Stimulated activated CD4-positive, alpha-beta T cell treated with anti-CD3 and anti-CD28 coated beads, Interleukin-15, amount 100 ng/mL, for 1 hour (primary cell): Measurements from ENCODE around the gene ZBTB40.

Source experiments
- DNase-seq, 2 donors: peaks; one replicate each; pipeline ENCODE4 v3.0.0-alpha.2; 2020; ENCODE audit warnings: low read depth in 1 of 2, low spot score in 1 of 2

The ZBTB40 gene

GRCh38 chr1:22552021-22552420 lies 100.4 kb downstream of the ZBTB40 start:
- DNase-seq: no peak

- DNase-seq: no peak
These were observed 101.6 kb downstream of the ZBTB40 start for GRCh38 chr1:22553104-22553880.

- no peak for DNase-seq
These were observed 102.4 kb downstream of the ZBTB40 start for GRCh38 chr1:22553991-22554522.

GRCh38 chr1:22555371-22555656 lies 103.7 kb downstream of the ZBTB40 start:
- no peak for DNase-seq

- DNase-seq: no peak
These were observed 104.9 kb downstream of the ZBTB40 start for GRCh38 chr1:22556391-22557104.

- DNase-seq: no peak
These were observed 105.8 kb downstream of the ZBTB40 start for GRCh38 chr1:22557341-22557950.

GRCh38 chr1:22562584-22563583 lies 111.2 kb downstream of the ZBTB40 start, which contains the start of gene EPHA8:
Gene EPHA8, plus strand, starts transcription at chr1:22563489. Its CDS starts 147 bp downstream, at chr1:22563636.
- DNase-seq: no peak

GRCh38 chr1:22563671-22564602 lies 112.3 kb downstream of the ZBTB40 start:
- no peak for DNase-seq

GRCh38 chr1:22566161-22566560 lies 114.5 kb downstream of the ZBTB40 start:
- no peak for DNase-seq

GRCh38 chr1:22567197-22567596 lies 115.5 kb downstream of the ZBTB40 start:
- DNase-seq: no peak

- DNase-seq: no peak
These were observed 116.3 kb downstream of the ZBTB40 start for GRCh38 chr1:22567994-22568393.

GRCh38 chr1:22569269-22569668 lies 117.6 kb downstream of the ZBTB40 start:
- DNase-seq: no peak

GRCh38 chr1:22570140-22570909 lies 118.7 kb downstream of the ZBTB40 start:
- no peak for DNase-seq

GRCh38 chr1:22572818-22573217 lies 121.2 kb downstream of the ZBTB40 start:
- no peak for DNase-seq

- DNase-seq: no peak
These were observed 121.6 kb downstream of the ZBTB40 start for GRCh38 chr1:22573237-22573636.

- DNase-seq: no peak
These were observed 124.0 kb downstream of the ZBTB40 start for GRCh38 chr1:22575532-22576149.

- no peak for DNase-seq
These were observed 124.5 kb downstream of the ZBTB40 start for GRCh38 chr1:22576150-22576544.

GRCh38 chr1:22576617-22577016 lies 125.0 kb downstream of the ZBTB40 start:
- no peak for DNase-seq
